Stimulated activated CD8-positive, alpha-beta memory T cell treated with anti-CD3 and anti-CD28 coated beads, Interleukin-4, amount 100 ng/mL, for 1 hour (primary cell): Measurements from ENCODE around the gene MTFP1.
A peak's percentile ranks its signal among the peaks of the same experiment; 100 is the strongest.
"Not testable (repeated sequence)": the region's sequence is repeated elsewhere in the genome, so short reads cannot be mapped to it uniquely, and the experiment has no call there.

Experiments used
- DNase-seq, 2 donors: peaks; one replicate each; pipeline ENCODE4 v3.0.0-alpha.2; 2020; ENCODE audit warnings: low read depth in 2 of 2, low spot score in 1 of 2

Gene MTFP1, protein sequence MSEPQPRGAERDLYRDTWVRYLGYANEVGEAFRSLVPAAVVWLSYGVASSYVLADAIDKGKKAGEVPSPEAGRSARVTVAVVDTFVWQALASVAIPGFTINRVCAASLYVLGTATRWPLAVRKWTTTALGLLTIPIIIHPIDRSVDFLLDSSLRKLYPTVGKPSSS

DNA sequence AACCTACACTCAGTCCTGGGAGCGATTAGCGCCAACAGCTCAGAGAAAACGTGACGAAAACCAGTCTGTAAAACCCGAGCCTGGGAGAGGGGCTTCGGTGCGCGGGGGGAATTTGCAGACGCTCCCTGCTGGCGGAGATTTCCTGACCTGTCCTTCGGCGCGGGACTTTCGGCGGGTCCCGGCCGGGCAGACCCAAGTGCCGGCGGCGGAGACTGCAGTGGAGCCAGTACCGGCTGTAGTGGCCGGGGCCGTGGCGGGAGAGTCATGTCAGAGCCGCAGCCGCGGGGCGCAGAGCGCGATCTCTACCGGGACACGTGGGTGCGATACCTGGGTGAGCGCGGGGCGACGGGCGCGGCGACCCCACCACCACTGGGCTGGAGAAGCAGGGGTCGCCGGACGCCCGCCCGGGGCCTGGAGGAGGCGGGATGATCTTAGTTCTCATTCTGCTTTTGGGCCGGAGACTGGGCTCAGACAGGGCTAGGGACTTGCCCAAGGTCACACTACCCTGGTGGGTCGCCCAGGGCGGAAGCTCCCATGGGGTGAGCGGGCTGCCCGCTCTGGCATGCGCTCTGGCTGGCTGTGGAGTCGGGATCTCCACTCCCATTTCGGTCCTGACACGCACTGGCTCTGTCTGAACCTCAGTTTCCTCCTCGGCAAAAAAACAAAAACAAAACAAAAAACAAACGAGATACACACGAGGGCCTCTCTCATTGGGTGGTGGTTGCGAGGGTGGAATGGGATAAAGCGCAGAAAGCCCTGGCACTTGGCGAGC is at the start of gene MTFP1:
TSS of gene MTFP1 (plus strand) at position 153 of the 772 bp plus-strand sequence. CDS start at position 265, 112 bp downstream.
- no peak for DNase-seq

DNA sequence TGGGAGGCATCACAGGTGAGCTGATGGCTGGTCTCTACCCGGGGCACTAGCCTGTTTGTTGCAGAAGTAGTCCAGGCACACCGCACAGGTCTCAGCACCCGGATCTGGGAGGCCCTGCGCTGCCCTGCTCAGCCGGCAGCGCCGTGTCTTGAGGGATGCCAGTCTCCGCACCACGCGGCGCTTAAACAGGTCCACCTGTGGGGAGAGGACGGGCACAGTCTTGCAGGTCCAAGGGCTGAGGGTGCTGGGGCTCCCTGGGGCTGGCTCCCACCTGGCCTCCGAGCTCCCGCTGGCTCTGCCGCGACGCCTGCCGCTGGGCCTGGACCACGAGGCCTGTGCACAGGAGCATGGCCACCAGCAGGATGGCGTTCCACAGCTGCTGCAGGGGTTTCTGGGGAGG is 45.6 kb upstream of the MTFP1 start:
- no peak for DNase-seq

DNA sequence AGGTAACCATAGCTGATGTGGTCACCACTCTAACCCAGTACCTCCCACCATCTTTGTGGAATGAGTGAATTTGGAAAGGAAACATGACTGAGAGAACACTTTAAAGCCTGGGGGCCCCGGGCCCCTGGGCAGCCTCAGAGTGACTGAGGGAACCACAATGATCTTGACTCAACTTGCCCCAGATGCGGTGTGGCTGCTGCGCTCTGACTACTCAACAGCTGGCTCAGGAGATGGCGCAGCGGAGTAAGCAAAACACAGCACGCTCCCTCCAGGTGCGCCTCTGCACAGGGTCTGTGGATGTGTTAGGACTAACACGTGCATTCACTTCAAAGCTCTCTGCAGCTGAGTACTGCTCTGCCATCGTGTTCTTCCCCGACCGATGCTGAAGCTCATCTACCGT is 44.3 kb upstream of the MTFP1 start:
- no peak for DNase-seq

DNA sequence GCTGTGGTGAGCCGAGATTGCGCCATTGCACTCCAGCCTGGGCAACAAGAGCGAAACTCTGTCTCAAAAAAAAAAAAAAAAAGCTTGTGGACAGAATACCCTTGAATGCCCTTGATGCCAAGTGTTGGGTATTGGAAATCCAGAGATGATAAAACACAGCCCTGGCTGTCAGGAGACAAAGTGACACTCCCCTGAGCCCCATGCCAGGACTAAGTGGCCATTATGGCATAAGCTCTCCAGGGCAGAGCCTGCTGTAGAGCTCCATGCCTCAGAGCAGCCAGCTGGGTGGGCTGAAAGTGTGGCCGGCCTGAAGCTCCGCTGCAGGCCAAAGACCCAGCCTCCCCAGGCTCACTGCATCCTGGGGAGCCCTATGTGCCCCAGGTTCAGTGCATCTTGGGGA is 43.2 kb upstream of the MTFP1 start:
- DNase-seq, result no peak

DNA sequence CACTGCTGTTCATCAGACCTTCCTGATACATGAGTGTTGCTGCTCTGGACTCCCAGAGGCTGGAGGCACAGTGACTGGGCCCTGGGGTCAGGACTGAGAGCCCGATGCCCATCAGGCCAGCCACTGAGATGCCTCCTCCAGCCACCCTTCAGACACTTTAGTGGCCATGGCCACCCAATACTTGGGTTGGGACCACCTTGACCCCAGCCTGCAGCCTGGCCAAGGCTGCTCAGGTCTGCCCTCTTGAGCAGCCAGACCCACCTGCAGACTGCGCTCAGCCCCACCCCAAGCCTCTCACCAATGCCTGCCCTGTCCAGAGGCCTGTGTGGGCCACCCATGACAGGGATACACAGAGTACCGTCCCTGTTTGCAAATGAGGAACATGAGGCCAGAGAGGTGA is 42.5 kb upstream of the MTFP1 start:
- DNase-seq, result no peak

DNA sequence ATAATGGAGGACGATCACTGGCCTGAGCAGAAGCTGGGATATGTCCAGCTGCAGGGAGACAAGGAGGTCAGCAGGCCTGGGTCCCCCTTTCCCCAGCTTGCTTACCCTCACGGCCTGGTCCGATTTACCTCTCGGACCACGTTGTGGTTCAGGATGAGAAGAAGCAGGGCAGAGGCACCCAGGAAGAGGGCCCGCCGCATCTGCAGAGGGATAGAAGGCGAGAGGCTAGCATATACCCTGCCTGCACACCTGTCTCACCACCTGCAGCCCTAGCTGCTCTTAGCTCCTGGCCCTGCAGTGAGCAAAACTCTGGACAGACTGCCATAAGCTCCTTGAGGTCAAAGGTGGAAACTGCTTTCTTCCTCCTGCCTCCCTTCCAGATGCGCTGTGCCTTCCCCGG is 39.6 kb upstream of the MTFP1 start:
- no peak for DNase-seq

DNA sequence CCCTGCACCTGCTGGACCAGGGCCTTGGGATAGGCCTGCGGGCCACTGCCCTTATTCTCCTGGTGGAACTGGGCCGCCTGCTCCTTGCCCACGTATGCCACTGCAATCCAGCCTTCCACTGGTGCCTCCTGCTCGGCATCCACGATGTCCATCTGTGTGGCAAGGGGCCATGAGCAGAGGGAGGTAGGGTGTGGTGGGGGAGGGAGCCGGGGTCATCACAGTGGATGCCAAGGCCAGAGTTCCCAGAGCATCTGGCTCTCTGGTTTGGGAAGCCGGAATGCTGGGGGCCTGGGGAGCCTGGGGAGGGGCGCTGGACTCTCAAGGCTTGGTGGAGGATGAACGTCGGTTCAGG is 39.0 kb upstream of the MTFP1 start:
- no peak for DNase-seq

DNA sequence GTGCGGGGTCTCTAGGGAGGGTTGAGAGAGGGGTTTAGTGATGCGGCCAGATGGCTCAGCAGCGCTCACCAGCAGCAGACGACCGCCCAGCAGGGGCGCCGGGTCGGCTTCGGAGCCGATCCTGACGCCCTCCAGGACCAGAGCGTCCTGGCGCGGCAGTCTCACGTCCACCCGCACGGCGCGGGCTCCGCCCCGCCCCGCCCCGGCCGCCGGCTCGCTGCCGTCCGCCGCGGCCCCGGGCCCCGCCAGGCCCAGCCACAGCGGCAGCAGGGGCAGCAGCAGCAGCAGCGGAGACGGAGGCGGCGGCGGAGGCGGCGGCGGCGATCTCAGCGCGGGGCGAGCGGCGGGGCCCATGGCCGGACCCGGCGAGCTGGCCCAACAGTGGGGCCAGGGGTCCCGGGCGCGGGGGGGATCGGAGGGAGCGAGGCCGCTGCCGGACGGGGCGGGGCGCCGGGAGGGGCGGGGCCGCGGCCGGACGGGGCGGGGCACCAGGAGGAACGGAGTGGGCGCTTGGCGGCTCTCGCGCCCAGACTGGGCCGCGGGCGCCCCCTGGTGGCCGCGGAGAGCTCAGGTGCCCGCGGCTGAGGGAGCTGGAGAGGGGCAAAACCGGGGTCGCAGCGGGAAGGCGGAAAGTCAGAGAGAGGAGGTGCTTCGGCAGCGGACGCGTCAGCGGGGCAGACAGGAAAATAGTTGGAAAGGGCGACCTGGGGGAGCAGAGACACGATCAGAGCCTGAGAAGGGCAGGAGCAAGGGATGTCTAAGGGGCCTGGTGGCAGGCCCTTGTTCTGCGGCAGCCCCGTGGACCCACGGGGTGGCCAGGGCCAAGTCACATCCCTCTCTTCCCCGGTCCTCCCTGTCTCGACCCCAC is 38.4 kb upstream of the MTFP1 start, which contains the start of gene RNF215:
TSS of gene RNF215 (minus strand) at position 452 of the 868 bp plus-strand sequence. CDS start at position 354, 98 bp downstream.
- peak; percentile 42 to 63 for DNase-seq

DNA sequence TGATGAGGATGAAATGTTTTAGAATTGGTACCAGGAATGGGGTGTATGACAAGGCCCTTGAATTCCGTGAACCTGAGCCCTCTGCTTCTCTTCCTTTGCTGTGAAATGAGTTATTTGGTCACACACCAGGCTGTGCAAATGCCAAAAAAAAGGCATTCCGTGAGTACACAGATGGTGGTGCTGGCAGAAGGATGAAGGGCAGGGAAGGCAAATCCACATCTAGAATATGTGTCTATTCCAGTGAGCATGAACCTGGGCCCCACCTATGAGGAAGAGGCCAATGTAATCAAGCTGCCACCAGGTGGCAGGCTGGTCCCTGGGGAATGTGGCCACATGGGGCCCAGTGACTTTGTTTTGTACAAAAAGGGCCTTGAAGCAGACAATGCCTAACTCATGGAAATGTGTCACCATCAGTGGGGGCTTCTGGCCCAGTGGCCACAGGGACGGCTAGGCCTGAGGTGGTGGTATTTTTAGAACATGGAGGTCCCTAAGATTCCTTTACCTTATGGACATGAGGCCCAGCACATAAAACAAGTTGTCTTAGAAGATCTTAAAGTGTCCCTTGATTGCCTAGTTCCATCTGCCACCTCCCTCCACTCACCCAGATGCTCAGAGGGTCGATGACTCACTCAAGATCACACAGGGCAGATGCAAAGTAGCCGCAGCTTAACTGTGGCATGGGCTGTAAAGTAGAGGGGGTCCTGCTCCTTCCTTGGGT is 34.4 kb upstream of the MTFP1 start:
- DNase-seq, result peak; percentile 45 to 66

DNA sequence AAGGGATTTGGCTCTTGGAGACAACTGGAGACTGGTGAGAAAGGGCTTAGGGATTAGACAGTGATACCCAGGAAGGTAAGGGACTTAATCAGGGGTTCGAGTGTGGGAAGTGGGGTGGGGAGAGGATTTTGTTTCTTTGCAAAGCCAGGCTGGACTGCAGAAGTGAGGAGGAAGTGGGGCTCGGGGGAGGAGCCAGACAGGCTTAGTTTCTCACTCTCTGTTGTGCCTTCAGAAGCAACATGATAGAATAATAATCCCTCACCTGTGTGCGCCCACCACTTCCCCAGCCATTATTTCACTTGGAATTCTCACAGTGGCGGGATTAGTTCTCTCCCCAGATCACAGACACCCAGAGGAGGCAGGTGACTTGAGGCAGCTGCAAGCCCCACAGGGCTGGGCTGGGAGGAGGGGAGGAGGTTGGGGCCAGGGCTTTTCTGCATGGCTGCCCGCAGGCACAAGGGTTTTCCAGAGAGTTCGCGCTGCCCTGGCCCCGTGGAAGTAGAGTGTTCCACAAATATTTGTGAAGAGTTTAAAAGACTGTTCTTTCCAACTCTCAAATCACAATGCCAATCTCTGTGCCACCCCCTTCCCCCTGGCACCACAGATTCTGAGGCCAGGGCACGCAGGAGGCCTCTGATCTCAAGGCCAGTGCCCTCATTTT is 32.8 kb upstream of the MTFP1 start:
- DNase-seq, result no peak

DNA sequence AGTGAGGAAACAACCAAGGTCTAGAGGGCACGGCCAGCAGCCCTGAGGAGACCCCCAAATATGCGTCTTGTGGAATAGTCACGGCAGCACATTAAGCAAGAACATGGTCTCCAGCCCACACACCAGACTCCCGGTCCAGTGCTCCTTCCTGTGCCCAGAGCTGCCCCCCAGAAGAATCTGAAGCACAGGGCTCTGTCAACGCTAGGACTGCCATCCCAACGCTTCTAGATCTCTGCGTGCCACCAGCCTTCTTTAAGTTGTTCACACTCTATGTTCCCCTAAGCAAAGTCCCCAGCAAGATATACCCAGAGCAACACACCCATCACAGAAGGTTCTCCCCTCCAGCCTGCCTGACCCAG is 32.3 kb upstream of the MTFP1 start:
- no peak for DNase-seq

DNA sequence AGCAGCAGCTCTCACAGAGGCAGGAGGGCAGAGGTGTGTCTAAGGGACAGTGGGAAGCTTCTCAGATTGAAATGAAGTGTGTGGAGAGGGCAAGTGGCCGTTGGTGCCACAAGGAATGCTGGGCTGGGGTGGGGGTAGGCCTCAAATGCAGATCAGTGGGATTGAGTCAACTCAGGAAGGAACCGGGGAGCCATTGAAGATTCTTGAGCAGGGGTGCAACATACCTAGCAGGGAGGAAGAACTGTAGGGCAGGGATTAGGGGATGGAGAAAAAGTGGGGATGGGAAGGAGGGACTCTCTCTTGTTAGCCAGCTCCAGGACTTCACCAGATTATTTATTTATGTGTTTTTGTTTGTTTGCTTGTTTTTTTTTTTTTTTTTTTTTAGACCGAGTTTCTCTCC is 31.7 kb upstream of the MTFP1 start:
- no peak for DNase-seq

DNA sequence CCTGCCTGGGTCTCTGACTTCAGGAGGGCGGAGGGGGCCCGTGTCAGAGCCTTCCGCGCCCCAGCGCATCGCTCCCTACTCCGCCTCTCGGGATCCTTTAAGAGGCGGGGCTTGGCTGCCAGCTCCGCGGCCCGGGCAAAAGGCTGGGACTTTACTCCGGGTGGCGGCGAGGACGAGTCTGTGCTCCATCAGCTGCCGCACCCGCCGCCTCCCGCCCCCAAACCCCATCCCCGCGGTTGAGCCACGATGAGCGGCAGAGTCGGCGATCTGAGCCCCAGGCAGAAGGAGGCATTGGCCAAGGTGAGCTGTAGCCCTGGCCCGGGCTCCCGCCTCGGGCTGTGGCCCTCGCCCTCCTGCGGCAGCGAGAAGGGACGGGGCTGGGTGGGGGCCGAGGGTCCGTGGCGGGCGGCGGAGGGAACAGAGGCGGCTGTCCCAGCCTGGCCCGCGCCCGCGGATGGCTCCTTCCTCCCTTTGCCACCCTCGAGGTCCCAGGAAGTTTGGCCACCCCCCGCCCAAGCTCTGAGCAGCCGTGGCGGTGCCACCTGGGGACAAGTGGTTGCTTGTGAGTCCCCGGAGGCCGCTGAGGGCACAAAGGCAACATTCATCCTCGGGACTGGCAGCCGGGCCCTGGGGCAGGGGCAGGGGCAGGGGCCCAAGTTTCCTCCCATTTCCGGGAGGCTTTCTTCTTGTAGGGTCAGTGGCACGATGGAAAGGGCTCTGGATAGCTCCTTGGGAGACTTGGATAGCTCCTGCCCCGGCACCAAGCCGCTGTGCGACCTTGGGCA is 28.5 kb upstream of the MTFP1 start, which contains the start of gene SEC14L2:
TSS of gene SEC14L2 (plus strand) at position 148 of the 785 bp plus-strand sequence. CDS start at position 247, 99 bp downstream.
- peak in 1 of 2 donors; percentile 25 for DNase-seq

DNA sequence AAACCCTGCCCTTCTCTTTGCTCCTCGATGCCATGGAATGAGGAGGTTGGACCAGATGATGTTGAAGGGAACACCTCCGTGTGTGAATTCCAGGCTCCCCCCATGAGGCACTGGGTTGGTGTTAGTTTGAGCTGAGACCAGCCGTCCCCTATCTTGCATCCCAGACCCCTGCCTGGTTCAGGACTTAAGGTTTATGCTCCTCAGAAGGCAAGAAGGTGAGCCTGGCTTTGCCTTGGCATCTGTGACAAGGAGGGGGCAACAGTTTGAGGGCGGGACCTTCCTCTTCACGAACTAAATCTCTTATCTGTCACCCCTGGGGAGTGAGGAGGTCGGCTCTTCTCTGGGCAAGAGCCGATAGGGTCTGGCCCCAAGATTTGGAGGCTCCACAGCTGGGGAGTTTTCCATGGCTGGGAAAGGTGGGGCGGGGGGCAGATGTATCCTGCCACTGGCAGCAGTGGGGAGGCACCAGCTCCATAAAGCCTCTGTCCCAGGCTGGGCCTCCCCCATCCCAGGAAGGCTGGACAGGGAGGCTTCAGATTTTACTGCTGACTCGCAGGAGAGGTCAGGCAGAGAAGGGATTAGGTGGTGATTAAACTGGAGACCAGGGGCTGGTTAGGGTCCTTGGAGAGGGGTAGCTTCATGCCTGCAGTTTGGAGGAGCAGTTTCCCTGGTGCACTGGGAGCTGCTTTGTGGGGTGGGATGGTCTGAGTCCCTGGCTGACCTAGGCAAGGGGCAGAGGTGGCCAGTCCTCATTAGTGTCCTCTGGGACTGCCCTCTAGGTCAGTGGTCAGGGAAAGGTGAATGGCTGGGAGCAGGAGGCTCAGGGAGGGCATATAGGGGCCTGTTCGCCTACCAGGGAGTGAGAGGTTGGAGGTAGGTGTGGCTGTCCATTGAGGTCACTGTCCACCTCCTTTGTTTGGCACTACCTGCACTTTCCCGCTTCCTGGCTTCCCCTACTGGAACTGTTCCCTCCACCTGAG is 27.6 kb upstream of the MTFP1 start:
- DNase-seq, result no peak

DNA sequence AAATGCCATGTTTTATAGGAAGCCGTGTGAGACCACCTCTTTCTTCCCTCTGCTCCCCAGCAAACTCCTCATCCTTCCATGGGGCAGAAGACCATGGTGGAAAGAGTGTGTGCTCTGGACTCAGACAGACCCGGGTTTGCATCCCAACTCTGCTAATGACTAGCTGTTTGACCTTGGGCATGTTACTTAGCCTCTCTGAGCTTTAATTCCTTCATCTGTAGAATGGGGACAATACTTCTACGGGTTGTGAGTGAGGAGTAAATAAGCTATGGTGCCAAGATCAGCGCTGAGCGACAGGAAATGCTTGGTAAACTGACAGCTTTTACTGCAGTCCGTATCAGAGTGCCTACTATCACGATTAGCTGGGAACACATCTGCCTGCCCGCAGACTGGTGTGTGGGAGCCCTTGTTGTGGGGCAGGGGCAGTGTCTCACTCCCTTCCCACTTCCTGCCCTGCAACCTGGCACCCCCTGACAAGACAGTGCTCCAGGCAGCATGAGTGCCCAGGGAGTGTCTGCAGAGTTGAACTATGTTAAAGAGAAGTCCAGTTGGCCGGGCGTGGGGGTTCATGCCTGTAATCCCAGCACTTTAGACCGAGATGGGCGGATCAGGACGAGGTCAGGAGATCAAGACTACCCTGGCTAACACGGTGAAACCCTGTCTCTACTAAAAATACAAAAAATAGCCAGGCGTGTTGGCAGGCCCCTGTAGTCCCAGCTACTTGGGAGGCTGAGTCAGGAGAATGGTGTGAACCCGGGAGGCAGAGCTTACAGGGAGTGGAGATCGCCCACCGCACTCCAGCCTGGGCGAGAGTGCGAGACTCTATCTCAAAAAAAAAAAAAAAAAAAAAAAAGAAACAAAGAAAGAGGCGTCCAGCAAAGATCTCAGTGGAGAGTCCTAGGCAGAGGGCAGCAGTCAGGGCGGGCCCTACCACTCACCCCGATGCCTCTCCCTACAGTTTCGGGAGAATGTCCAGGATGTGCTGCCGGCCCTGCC is 26.6 kb upstream of the MTFP1 start:
- DNase-seq, result no peak

DNA sequence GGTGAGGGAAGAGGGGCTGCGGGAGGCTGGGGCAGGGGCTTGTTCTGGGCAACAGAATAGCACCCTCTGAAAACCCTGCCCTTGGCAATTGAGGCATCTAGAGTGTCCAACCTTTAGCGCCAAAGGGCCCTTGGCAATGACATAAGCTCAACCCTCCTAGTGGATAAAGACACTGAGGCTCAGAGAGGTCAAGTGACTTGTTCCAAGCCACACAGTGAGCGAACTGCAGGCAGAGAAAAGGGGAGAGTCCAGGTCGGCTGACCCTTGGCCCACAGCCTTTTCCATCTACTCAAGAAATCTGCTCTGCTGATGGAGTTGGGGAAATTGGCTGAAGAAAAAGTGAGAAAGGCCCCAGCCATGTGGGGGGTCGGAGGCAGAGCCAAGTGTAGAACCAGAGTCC is 25.9 kb upstream of the MTFP1 start:
- DNase-seq, result no peak

DNA sequence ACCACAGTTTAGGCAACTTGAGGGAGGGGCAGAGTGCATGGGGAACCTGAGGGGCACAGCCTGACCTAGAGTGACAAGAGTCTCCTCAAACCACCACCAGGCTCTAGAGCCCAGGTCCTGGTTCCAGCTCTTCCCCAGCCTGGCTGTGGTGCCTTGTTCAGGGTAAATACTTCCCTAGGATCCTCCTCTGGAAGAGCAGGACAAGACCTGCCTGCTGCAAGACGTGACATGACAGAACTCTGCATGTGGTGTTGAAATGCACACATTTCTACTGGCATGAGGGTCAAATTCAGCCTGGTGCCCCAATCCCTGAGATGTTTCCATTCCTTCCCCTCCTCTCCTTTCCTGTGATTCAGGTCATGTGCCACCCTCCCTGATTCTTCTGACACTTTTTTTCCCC is 25.4 kb upstream of the MTFP1 start:
- DNase-seq, result no peak

DNA sequence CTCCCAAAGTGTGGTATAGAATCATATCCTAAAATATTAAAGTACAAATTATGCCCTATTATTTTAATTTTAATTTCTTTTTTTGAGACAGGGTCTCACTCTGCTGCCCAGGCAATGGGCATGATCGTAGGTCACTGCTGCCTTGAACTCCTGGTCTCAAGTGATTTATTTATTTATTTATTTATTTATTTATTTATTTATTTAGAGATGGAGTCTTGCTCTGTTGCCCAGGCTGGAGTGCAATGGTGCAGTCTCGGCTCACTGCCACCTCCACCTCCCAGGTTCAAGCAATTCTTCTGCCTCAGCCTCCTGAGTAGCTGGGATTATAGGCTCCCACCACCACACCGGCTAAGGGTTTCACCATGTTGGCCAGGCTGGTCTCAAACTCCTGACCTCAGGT is 24.5 kb upstream of the MTFP1 start:
- not testable (repeated sequence) for DNase-seq
